OCI-LY3 (cell line): ENCODE measurements around the gene ZSWIM8.

Experiments
- H2AFZ ChIP-seq: fragments of 200-600, 300-600 bp; shearing (Covaris generic); 2 replicates; pipeline ENCODE4 v1.6.0; 2014; ENCODE audit warnings: antibody characterized with exemption, low read depth, low read length
- H3K27ac ChIP-seq: fragments of 200-600, 300-600 bp; sonication (generic); 2 replicates; pipeline ENCODE4 v1.5.1; 2014; ENCODE audit warnings: mild to moderate bottlenecking, low read length, moderate library complexity, mixed read lengths
- H3K27me3 ChIP-seq: fragments of 200-600, 300-600 bp; sonication (generic); 2 replicates; pipeline ENCODE4 v1.6.1; 2014; ENCODE audit warnings: low read depth, low read length, mixed read lengths
- H3K36me3 ChIP-seq: fragments of 200-600, 300-600 bp; sonication (generic); replicated peaks from 2 replicates; pipeline ENCODE3; 2014; ENCODE audit warnings: low read depth, low read length, mixed read lengths
- H3K4me1 ChIP-seq: fragments of 300-600, 200-600 bp; sonication (generic); 2 replicates; pipeline ENCODE4 v1.6.1; 2014; ENCODE audit warnings: low read length, mixed read lengths
- H3K4me2 ChIP-seq: fragments of 200-600, 300-600 bp; sonication (generic); 2 replicates; pipeline ENCODE4 v1.6.1; 2014; ENCODE audit warnings: low read length, mixed read lengths
- H3K4me3 ChIP-seq: fragments of 300-600, 200-600 bp; sonication (generic); 2 replicates; pipeline ENCODE4 v1.5.1; 2014; ENCODE audit warnings: antibody characterized with exemption, mild to moderate bottlenecking, low read length, moderate library complexity
- H3K79me2 ChIP-seq: fragments of 300-600, 200-600 bp; shearing (Covaris generic); 2 replicates; pipeline ENCODE4 v1.6.1; 2014; ENCODE audit warnings: mild to moderate bottlenecking, low read length, mixed read lengths
- H3K9ac ChIP-seq: fragments of 300-600, 200-600 bp; shearing (Covaris generic); 2 replicates; pipeline ENCODE4 v1.6.0; 2014; ENCODE audit warnings: mild to moderate bottlenecking, low read length, moderate library complexity
- H3K9me3 ChIP-seq: fragments of 200-600, 300-600 bp; shearing (Covaris generic); 2 replicates; pipeline ENCODE4 v1.6.1; 2014; ENCODE audit warnings: low read length, mixed read lengths; ENCODE audit not compliant: insufficient read depth
- H4K20me1 ChIP-seq: fragments of 200-600, 300-600 bp; sonication (generic); 2 replicates; pipeline ENCODE4 v1.6.1; 2016; ENCODE audit warnings: low read length, mixed read lengths; ENCODE audit not compliant: insufficient read depth
- CTCF ChIP-seq: fragments of 200-600, 300-600 bp; sonication (generic); IDR thresholded peaks from 2 replicates; pipeline ENCODE4 v1.5.1; 2014; ENCODE audit warnings: antibody characterized with exemption, low read length, low read depth
- EZH2phosphoT487 ChIP-seq: fragments of 200-600 bp; shearing (Covaris generic); IDR thresholded peaks from 2 replicates; pipeline ENCODE4 v1.6.1; 2018; ENCODE audit warnings: antibody characterized with exemption, mixed run types, low read depth

Gene ZSWIM8

GRCh38 chr10:73818402-73818801 lies 33.0 kb downstream of the ZSWIM8 start:
- Histone ChIP-seq H3K27me3 (no peaks in the 10 kb centered on the region), H3K27ac (no peak overlapping the region), H3K4me1 (no peaks in the 10 kb centered on the region), H3K36me3 (no peaks in the 10 kb centered on the region), H3K79me2 (no peaks in the 10 kb centered on the region), H3K4me2 (no peak overlapping the region), H3K9me3 (no peaks in the 10 kb centered on the region), H2AFZ (no peak overlapping the region), H3K9ac (no peak overlapping the region), H3K4me3 (no peak overlapping the region), H4K20me1 (no peaks in the 10 kb centered on the region)
- TF ChIP-seq EZH2phosphoT487 = no peak
- TF ChIP-seq CTCF = no peak

DNA sequence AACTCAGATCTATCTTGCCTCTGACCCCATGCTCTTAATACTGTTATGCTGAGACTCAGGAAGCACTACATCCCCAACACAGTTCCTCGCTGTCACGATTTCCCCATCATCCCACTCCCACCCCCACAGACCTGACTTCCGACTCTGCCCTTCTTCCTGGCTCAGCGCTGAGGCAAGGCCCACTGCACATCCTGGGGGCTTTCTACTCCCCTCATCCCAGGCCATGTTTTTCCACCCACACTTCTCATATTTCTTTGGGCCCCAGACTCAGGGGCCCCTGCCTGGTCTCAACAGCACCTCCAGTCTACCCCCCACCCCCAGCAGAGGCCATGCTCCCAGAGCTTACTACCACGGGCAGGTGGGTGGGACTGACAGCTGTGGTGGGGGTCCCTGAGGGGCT lies 33.7 kb downstream of the ZSWIM8 start:
- H3K27ac ChIP-seq = no peak overlapping the region
- no peak overlapping the region for H3K9ac ChIP-seq
- no peaks in the 10 kb centered on the region for H3K4me1 ChIP-seq
- no peak for TF ChIP-seq CTCF
- TF ChIP-seq EZH2phosphoT487 = no peak
- H3K27me3 ChIP-seq = no peaks in the 10 kb centered on the region
- no peaks in the 10 kb centered on the region for H3K9me3 ChIP-seq
- no peaks in the 10 kb centered on the region for H3K79me2 ChIP-seq
- H2AFZ ChIP-seq = no peak overlapping the region
- no peaks in the 10 kb centered on the region for H4K20me1 ChIP-seq
- H3K36me3 ChIP-seq = no peaks in the 10 kb centered on the region
- H3K4me3 ChIP-seq = no peak overlapping the region
- H3K4me2 ChIP-seq = no peak overlapping the region

DNA sequence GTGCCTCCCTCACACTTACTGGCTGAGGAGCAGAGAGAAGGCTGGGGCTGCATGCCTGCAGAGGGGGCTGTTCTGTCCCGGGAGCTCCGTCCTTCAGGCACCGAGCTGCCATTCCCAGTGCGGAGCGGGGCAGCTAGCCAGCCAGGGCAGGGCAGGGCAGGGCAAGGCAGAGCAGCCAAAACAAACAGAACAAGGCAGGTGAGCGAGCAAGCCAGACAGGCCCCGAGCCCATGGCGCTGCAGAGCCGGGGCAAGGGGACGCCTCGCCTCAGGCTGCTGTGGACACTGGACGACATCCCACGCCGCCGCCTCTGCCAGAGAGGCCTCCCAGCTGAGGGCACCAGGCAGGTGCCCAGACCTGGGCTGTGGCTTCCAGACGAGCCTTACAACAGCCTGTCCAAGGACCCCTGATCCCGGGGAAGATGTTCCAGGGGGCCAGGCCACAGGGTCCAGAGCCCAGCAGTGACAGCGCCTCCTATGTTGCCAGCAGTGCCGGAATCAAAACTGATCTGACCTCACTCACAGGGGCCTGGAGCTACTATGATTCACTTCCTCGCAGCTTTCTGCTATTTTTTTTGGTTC lies 34.2 kb downstream of the ZSWIM8 start:
- Histone ChIP-seq H3K27ac (no peak overlapping the region), H2AFZ (no peak overlapping the region), H3K79me2 (no peaks in the 10 kb centered on the region), H3K9me3 (no peaks in the 10 kb centered on the region), H3K36me3 (no peaks in the 10 kb centered on the region), H3K27me3 (no peaks in the 10 kb centered on the region), H3K4me2 (no peak overlapping the region), H4K20me1 (no peaks in the 10 kb centered on the region), H3K9ac (no peak overlapping the region), H3K4me3 (no peak overlapping the region), H3K4me1 (no peaks in the 10 kb centered on the region)
- TF ChIP-seq EZH2phosphoT487 (no peak), CTCF (no peak)

- TF ChIP-seq CTCF (no peak), EZH2phosphoT487 (no peak)
- H3K36me3 ChIP-seq = no peaks in the 10 kb centered on the region
These were observed 38.0 kb downstream of the ZSWIM8 start for GRCh38 chr10:73823391-73823790.

More at GRCh38 chr10:73823391-73823790, 38.0 kb downstream of the ZSWIM8 start:
- Histone ChIP-seq H3K27ac (no peak overlapping the region), H3K4me2 (no peak overlapping the region), H3K27me3 (no peaks in the 10 kb centered on the region), H3K4me3 (no peak overlapping the region), H3K9me3 (no peaks in the 10 kb centered on the region), H3K4me1 (no peaks in the 10 kb centered on the region), H4K20me1 (no peaks in the 10 kb centered on the region), H3K9ac (no peak overlapping the region), H3K79me2 (no peaks in the 10 kb centered on the region), H2AFZ (no peak overlapping the region)
